ENCODE measurements around the gene HECW1.

DNA sequence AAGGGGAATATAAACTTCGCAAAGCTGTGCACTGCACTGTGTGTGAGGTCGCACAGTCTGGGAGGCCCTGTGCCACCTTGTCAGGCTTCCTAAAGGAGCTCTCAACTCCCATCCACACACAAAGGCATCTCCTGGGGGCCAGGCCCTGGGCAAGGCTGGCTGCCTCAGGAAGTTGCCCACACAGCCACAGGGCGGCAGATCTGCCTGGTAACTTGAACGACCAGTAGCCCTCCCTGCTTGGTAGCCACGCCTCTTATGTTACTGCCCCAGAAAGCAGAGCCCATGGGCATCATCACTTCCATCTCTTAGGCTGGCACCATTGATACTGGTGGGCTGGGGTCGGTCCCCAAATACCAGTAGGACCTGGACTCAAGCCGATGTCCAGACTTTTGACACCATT, 82.8 kb downstream of the HECW1 start:
- TF ChIP-seq, protein P1, sequence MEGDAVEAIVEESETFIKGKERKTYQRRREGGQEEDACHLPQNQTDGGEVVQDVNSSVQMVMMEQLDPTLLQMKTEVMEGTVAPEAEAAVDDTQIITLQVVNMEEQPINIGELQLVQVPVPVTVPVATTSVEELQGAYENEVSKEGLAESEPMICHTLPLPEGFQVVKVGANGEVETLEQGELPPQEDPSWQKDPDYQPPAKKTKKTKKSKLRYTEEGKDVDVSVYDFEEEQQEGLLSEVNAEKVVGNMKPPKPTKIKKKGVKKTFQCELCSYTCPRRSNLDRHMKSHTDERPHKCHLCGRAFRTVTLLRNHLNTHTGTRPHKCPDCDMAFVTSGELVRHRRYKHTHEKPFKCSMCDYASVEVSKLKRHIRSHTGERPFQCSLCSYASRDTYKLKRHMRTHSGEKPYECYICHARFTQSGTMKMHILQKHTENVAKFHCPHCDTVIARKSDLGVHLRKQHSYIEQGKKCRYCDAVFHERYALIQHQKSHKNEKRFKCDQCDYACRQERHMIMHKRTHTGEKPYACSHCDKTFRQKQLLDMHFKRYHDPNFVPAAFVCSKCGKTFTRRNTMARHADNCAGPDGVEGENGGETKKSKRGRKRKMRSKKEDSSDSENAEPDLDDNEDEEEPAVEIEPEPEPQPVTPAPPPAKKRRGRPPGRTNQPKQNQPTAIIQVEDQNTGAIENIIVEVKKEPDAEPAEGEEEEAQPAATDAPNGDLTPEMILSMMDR (optimal IDR thresholded peaks at IDR 0.05 in 1 of 3, IDR thresholded peaks at IDR 0.05 in 1 of 3, conservative IDR thresholded peaks at IDR 0.05 in 1 of 3; ENCODE audit: extremely low read depth in 1 of 3, insufficient read depth in 2 of 3, low read length in 3 of 3), result no peak
- no peak for TF ChIP-seq EZH2 (IDR thresholded peaks at IDR 0.05; ENCODE audit: low read length)

All from keratinocyte (primary cell).